Measurements from ENCODE around the gene NSD1. TPM values are rescaled to one million over a fixed set of nuclear protein-coding genes. Genes with fewer than 3 reads are reported as not detected.

Gene NSD1
- total and polyA plus RNA-seq, 10 of the 15 experiments (the other 5 are each of a cell fraction or from before 2014, with no cell fraction given): 7.0 to 57.9 (median 30.4) TPM

- no peak for FAIRE-seq
- in situ Hi-C loops (cut with MboI): no loop called here
Observed at GRCh38 chr5:177261510-177261909, 127.9 kb downstream of the NSD1 start.

More at GRCh38 chr5:177261510-177261909, 127.9 kb downstream of the NSD1 start:
- ChIA-PET RAD21 (ENCODE audit: unreplicated experiment) (no interaction called here), CTCF (no interaction called here), POLR2A (no interaction called here), SMC1A (ENCODE audit: uncharacterized antibody, unreplicated experiment) (no interaction called here)
- Histone ChIP-seq H3K4me1 (ENCODE audit: control insufficient read depth, insufficient read depth, low read length) (no peaks in the 10 kb centered on the region), H3K36me3 (ENCODE audit: control insufficient read depth in 2 of 2, insufficient read depth in 2 of 2, low read length in 1 of 2) (peaks cover 13 to 34% of the 10 kb centered on the region in 2 experiments), H2AFZ (ENCODE audit: control insufficient read depth, low read depth, low read length) (no peak overlapping the region), H3K27me3 (replicated peaks in 1 of 2; ENCODE audit: control insufficient read depth in 2 of 2, insufficient read depth in 2 of 2, low read length in 1 of 2) (no peaks in the 10 kb centered on the region), H3K4me2 (ENCODE audit: control insufficient read depth, insufficient read depth) (no peak overlapping the region), H3K27ac (ENCODE audit: control insufficient read depth, insufficient read depth) (no peak overlapping the region), H3K4me3 (no peak overlapping the region), H3K9ac (ENCODE audit: control insufficient read depth, insufficient read depth, low read length) (no peak overlapping the region), H3K9me3 (replicated peaks; ENCODE audit: control insufficient read depth, insufficient read depth, low read length) (no peaks in the 10 kb centered on the region), H4K20me1 (ENCODE audit: control insufficient read depth, insufficient read depth) (no peaks in the 10 kb centered on the region), H3K79me2 (ENCODE audit: control insufficient read depth, insufficient read depth, low read length) (no peaks in the 10 kb centered on the region)
- intact Hi-C loops (cut with micrococcal nuclease; ENCODE audit: unreplicated experiment): loop anchor here (5.0 kb wide), 1 partner anchor 149 kb away; no protein-coding TSS in a partner anchor
- ATAC-seq (no peak), DNase-seq (ENCODE audit: low read depth, low spot score) (no peak)
- TF ChIP-seq SMAD5 (IDR thresholded peaks at IDR 0.05; ENCODE audit: low read depth) (no peak), BCL11A (IDR thresholded peaks at IDR 0.05; ENCODE audit: low read depth, low read length) (no peak), ZZZ3 (IDR thresholded peaks at IDR 0.05; ENCODE audit: control insufficient read depth, insufficient read length, low read depth) (no peak), PAX8 (IDR thresholded peaks at IDR 0.05) (no peak), FOS (IDR thresholded peaks at IDR 0.05; ENCODE audit: borderline replicate concordance, extremely low read depth, insufficient read length) (no peak), CHD4 (IDR thresholded peaks at IDR 0.05) (no peak), NBN (IDR thresholded peaks at IDR 0.05) (no peak), E2F8 (IDR thresholded peaks at IDR 0.05; ENCODE audit: low read depth, partially characterized antibody) (no peak), LARP7 (IDR thresholded peaks at IDR 0.05) (no peak)
- 90% methylated on average over 1 of the region's 1 CpG for WGBS (ENCODE audit: insufficient coverage, insufficient replicate concordance, low lambda C conversion rate, missing lambda C conversion rate)
- no TSS peak for BruUV-seq (replicated peaks)
